Fibroblast of villous mesenchyme (primary cell): ENCODE data around the gene SMAD2. TPM values are rescaled to one million over a fixed set of nuclear protein-coding genes. Genes with fewer than 3 reads are reported as not detected.

ENCODE experiments used
- DNase-seq: peaks from one replicate; pipeline ENCODE4 v3.0.0-alpha.2; 2010; ENCODE audit warnings: low read depth
- H3K4me3 ChIP-seq: 2 replicates; pipeline ENCODE4 v1.5.1; 2011; ENCODE audit warnings: low read depth, mild to moderate bottlenecking, low read length
- total RNA-seq: library from RNA; depleted of rRNA; stranded (reverse); fragments of >200 nt; gene quantifications from 2 replicates; pipeline ENCODE4 v1.2.3, GENCODE V29; 2012
- TF ChIP-seq, protein P1 (sequence below): IDR thresholded peaks from 2 replicates; pipeline ENCODE4 v1.5.1; 2012; ENCODE audit warnings: low read depth, mild to moderate bottlenecking, low read length; ENCODE audit not compliant: insufficient read depth

Gene SMAD2
- total RNA-seq, 1 donor, result 36.3 TPM

DNA sequence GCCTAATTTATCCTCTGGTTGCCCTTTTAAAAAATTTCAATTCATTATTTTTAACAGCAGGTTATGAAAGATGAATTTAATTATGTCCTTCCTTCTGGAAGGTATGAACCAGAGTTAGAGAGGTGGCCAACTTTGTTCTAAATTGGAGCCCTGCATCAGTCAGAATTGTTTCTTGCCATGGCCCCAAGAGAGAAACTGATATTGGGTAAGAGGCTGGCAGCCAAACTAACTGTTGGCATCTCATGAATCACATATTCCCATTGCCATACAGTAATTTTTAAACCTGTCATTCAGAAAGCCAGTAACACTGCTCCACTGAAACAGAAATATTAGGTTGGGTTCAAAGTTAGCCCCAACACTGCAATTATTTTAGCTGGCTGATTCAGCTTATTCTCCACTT lies 67.4 kb downstream of the SMAD2 start:
- TF ChIP-seq, protein P1, sequence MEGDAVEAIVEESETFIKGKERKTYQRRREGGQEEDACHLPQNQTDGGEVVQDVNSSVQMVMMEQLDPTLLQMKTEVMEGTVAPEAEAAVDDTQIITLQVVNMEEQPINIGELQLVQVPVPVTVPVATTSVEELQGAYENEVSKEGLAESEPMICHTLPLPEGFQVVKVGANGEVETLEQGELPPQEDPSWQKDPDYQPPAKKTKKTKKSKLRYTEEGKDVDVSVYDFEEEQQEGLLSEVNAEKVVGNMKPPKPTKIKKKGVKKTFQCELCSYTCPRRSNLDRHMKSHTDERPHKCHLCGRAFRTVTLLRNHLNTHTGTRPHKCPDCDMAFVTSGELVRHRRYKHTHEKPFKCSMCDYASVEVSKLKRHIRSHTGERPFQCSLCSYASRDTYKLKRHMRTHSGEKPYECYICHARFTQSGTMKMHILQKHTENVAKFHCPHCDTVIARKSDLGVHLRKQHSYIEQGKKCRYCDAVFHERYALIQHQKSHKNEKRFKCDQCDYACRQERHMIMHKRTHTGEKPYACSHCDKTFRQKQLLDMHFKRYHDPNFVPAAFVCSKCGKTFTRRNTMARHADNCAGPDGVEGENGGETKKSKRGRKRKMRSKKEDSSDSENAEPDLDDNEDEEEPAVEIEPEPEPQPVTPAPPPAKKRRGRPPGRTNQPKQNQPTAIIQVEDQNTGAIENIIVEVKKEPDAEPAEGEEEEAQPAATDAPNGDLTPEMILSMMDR, result no peak
- H3K4me3 ChIP-seq, result no peak overlapping the region
- DNase-seq, result no peak

DNA sequence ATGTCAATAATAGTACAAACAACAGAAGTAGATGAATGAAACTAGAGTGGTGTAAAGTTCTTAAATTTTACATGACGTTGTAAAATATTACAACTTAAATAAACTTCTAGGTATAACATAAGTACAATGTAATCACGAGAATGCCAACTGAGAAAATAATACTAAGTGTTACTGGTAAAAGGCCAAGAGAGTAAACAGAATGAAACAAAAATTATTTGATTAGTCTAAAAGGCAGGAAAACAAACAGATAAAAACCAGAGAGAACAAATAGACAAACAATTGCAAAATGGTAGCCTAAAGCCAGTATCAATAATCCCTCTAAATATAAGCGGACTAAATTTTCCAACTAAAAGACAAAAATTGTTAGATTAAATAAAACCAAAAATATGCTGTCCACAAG lies 71.9 kb downstream of the SMAD2 start:
- TF ChIP-seq, protein P1, result no peak
- no peak for DNase-seq
- H3K4me3 ChIP-seq, result no peak overlapping the region

DNA sequence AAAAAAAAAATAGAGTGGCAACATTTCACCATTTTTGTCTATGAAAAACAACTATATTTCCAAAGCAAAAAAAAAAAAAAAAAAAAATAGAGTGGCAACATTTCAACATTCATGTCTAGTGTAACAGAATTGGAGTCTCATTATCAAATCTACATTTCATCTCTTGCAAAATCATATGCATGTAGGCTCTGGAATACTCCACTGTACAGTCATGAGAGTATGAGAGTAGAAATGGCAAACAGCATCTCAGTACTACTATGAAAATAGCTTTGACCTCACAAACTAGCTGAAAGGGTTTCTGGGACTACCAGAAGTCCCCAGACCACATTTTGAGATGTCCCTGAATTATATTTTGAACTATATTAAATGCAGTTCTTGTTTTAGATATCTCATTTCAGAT lies 82.8 kb downstream of the SMAD2 start:
- no peak for DNase-seq
- TF ChIP-seq, protein P1, result no peak

DNA sequence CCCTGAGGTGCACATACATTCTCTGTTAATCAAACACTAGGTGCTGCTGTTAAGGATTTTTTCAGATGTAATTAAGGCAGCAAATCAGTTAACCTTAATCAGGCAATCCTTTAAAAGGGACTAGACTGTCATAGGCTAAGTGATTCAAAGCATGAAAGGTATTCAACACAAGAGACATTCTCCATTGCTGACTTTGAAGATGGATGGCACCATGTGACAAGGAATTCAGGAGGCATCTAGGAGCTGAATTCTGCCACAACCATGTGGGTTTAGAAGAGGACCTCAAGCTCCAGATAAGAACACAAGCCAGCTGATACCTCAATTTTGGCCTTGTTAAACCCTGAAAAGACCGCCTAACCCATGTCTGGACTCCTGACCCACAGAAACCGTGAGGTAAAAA lies 84.0 kb downstream of the SMAD2 start:
- H3K4me3 ChIP-seq, result no peak overlapping the region
- no peak for DNase-seq
- TF ChIP-seq, protein P1, result no peak

More for the DNA sequence above, 82.8 kb downstream of the SMAD2 start:
- H3K4me3 ChIP-seq, result no peak overlapping the region

DNA sequence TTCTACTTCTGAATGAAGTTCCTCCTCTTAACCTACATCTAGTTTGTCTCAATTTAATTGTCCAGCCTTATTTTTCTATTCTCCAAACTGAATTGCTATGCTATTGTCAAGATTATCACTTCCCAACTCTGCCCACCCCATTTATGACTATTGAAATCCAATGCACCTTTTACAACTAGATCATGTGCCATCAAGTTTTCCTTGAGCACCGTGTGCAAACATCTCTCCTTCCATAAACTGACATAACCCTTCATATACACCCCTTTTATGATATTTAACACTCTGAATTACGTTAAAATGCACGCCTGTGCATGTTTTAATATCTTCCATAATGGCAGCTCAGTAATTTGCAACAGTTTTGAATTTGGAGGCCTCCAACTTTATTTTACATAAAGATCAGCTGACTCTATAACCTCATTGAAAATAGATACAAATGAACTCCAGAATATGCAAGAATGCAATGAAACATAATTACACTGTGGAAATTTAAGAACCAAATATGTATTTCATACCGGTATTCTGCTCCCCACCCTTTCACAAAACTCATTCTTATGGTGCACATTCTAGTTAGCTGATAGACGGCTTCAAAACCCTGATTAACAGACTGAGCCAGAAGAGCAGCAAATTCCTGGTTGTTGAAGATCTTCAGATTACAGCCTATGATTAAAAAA lies 85.5 kb downstream of the SMAD2 start:
- TF ChIP-seq, protein P1, result no peak
- no peak for DNase-seq
- no peak overlapping the region for H3K4me3 ChIP-seq

DNA sequence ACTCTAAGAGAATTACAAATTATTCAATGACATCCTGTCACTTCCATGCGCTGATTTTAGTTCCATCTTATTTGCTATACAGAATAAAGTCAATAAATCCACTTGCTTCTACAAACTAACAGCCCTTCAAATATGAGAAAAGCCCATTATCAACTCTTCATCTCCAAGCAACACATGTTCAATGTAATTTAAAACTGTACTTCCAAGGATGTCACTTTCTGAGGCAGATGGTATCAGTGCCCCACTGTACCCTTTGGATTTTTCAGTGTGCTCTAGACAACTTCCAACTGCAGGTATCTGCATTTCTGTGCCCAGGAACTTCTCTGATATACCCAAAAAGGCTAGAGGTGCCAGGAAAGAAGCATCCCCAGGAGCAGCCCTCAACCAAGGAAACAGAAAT lies 87.6 kb downstream of the SMAD2 start:
- DNase-seq, result no peak
- TF ChIP-seq, protein P1, result no peak
- H3K4me3 ChIP-seq, result no peak overlapping the region

DNA sequence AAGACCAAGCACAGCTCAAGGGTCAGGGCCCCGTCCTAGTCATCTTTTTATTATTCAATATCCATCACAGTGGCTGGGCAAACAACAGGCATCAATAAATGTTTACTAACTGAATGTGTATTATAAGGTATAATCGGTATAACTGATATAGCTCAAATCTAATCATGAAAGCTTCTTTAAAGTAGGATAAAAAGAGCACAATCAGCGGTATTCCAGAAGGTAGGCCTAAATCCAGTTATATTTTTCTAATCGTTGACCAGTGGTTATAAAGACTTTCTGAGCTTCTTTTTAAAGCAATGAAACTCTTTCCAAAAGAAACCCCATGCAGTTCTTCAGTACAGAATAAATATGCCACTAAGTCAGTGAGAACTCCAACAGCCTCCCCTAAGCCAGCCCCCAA lies 92.1 kb downstream of the SMAD2 start:
- DNase-seq, result no peak
- H3K4me3 ChIP-seq, result no peak overlapping the region
- TF ChIP-seq, protein P1, result no peak
